T47D (cell line): ENCODE results near the gene C16orf96.

Experiments used
- DNase-seq, 2 experiments: peaks; one replicate each; pipeline versions ENCODE4 v3.0.0 to v3.0.0-alpha.2; 2011 to 2012; ENCODE audit warnings: low read depth in 1 of 2, low spot score in 1 of 2
- JUND ChIP-seq: IDR thresholded peaks from 2 replicates; pipeline ENCODE4 v1.6.1; 2012; ENCODE audit warnings: low read depth
- in situ Hi-C: cut with HindIII; loops from 2 replicates; pipeline ENCODE4 v1.10.0; 2016; ENCODE audit warnings: low sequenced_read_pairs, low pct_unique_long_range_greater_than_20kb

C16orf96 gene

DNA sequence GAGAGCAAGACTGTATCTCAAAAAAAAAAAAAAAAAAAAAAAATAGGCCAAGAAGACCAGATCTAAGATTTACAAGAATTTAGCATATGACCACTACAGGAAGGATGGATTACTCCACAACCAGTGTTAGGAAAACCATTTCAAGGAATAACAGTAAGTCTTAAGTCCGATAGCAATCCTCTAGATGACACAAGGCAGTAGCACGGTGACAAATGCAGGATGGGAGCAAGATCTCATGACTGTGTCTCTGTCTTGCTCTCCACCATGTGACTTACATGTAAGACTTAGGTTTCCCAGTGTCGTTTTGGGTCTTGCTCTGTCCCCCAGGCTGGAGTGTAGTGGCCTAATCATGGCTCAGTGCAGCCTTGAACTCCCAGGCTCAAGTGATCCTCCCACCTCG, 27.8 kb downstream of the C16orf96 start:
- TF ChIP-seq JUND: no peak
- in situ Hi-C loops: no loop called here
- DNase-seq: no peak

GRCh38 chr16:4586291-4586690, 30.2 kb downstream of the C16orf96 start:
- in situ Hi-C loops: no loop called here
- TF ChIP-seq JUND: no peak
- DNase-seq: no peak

- DNase-seq: no peak
- in situ Hi-C loops: no loop called here
- TF ChIP-seq JUND: no peak
These were observed 32.2 kb downstream of the C16orf96 start for GRCh38 chr16:4588386-4588785.

DNA sequence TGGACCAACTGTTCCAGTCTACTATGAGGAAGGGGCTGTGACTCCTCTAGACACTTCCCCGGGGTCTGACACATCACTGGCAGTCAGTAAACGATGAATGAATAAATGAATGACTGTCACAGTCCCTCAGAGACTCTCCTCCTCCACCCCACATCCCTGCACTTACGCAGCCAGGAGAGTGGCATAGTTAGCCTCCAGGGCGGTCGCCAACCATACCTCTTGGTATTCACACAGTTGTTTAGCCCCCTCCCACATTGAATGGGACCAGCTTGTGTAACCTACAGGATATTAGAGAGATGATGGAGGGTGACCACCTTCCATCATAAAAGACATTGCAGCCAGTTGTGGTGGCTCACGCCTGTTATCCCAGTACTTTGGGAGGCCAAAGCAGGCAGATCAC, 32.8 kb downstream of the C16orf96 start:
- in situ Hi-C loops: no loop called here

DNA sequence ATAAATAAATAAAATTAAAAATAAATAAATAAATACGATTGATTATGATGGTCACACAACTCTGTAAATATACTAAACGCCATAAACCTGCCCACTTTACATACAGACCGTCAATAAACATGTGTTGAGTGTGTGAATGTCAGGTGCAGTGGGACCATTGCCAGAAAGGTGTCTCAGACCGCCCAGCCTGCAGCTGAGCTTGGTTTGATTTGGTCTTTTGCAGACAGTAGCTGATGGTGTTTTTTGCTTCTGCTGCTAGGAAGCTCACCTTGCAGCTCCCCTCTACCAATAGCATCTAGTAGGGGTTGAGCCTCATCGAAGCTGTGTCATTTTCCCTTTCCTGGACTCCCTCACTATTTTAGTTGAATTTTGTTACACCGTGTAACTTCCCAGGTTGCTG, 35.1 kb downstream of the C16orf96 start:
- in situ Hi-C loops: no loop called here
- no peak for DNase-seq
- no peak for TF ChIP-seq JUND

More for the DNA sequence above, 32.8 kb downstream of the C16orf96 start:
- no peak for DNase-seq
- no peak for TF ChIP-seq JUND

DNA sequence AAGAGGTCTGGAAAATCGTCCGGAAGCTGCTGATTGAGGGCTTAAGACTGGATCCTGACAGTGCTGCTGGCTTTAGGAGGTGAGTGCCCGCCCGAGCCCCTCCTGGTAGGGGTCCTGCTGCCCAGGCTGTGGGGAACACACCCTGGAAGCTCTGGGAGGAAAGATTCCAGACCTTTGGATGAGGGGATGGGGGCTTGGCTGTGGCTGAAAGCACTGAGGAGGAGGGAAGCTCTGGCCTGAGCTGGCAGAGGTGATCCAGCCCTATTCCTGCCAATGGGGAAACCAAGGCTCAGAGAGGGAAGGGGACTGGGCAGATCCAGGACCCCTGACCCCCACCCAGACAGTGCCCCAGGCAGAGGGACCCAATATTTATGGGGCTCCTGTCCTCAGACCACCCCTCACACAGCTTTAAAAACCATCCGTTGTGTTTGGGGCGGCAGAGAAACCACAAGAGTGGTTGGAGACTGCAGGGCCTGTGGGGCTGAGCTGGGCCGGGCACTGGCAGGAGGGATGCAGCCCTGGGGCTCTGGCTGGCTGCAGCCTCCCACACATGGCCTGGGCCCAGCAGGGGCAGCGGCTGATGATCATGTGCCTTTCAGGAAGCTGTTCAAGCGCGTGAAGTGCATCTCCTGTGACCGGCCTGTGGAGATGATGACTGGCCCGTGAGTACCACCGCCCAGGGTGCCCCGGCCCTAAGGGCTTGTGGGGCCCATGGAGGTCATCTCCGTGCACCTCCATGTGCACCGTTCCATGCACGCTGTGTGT, 35.7 kb downstream of the C16orf96 start:
- in situ Hi-C loops: no loop called here
- no peak for TF ChIP-seq JUND
- DNase-seq: no peak

GRCh38 chr16:4593086-4593485, 36.9 kb downstream of the C16orf96 start:
- in situ Hi-C loops: no loop called here
- no peak for DNase-seq
- TF ChIP-seq JUND: no peak

DNA sequence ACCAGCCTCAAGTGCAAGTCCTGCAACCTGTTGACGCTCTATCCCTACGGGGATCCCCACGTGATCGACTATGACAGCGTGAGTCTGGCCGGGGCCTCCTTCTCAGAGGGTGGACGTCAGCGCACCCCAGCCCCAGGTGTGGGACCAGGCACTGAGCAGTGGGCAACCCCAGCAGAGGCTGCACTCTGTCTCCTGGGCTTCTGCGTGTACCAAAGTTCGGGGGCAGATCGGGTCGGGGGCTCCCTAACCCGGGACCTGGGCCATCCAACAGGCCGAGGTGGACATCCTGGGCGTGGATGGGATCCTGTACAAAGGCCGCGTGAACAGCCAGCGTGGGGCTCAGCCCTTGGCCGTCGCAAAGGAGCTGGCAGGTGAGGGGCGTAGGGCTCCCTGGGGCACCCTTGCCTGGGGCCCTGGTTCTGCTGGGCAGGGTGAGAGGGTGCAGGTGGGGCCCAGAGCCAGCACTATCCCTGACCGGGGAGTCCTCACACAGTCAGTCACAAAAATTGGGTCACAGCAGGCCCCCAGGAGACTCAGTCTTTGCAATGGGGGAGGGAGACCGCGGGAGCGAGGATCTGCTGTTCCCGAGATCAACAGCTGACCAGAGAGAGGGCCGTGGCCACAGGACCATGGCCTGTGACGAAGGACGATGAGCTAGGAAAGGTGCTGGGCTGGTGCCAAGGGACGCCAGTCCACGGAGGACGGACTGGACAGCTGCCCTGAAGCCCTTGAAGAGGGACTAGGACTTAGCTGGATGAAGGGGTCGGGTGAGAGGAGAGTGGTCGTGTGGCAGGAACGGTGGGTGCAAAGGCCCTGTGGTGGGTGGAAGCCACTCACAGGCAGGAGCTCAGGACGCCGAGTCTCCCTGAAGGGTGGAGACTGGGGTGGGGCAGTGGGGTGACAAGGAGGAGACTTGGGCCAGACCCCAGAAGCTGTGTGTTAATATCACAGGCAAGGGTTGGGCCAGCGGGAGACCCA, 38.6 kb downstream of the C16orf96 start:
- no peak for DNase-seq
- in situ Hi-C loops: no loop called here
- TF ChIP-seq JUND: no peak

DNA sequence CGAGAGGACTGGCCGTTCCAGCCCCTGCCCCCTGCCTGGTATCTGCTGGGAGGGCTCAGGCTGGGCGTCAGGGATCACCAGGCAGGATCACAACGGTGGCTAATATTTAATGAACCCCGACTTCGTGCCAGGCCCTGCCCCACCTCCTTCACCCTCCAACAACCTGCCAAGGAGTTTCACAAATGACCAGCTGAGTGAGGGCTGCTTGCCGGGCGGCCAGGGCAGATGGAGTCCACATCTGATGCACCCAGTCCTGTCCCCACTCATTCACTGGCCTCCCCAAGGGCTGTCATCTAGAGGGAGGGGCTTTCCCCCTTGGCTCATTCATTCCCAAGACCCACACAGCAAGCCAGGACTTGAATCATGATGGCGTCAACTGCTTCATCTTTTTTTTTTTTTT, 41.0 kb downstream of the C16orf96 start:
- in situ Hi-C loops: no loop called here
- no peak for TF ChIP-seq JUND
- DNase-seq: no peak

DNA sequence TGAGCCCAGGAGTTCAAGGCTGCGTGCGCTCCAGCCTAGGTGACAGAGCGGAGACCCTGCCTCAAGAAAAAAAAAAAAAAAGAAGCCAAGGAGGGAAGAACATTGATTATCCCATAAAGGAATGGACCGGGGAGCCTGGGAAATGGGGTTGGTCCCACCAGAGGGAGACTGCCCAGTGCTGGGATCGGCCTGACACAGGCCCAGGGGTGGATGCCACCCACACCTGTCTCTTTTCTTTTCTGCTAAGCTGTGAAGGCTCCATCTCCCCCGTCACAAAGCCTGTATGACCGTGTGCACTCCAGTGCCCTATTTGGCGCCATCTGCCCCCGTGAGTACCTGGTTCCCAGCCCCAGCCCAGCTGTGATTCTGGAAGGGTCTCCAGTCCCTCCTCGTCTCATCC, 42.9 kb downstream of the C16orf96 start:
- no peak for TF ChIP-seq JUND
- DNase-seq: no peak
- in situ Hi-C loops: no loop called here

- in situ Hi-C loops: no loop called here
- DNase-seq: no peak
- TF ChIP-seq JUND: no peak
These were observed 43.4 kb downstream of the C16orf96 start for GRCh38 chr16:4599545-4599944.

DNA sequence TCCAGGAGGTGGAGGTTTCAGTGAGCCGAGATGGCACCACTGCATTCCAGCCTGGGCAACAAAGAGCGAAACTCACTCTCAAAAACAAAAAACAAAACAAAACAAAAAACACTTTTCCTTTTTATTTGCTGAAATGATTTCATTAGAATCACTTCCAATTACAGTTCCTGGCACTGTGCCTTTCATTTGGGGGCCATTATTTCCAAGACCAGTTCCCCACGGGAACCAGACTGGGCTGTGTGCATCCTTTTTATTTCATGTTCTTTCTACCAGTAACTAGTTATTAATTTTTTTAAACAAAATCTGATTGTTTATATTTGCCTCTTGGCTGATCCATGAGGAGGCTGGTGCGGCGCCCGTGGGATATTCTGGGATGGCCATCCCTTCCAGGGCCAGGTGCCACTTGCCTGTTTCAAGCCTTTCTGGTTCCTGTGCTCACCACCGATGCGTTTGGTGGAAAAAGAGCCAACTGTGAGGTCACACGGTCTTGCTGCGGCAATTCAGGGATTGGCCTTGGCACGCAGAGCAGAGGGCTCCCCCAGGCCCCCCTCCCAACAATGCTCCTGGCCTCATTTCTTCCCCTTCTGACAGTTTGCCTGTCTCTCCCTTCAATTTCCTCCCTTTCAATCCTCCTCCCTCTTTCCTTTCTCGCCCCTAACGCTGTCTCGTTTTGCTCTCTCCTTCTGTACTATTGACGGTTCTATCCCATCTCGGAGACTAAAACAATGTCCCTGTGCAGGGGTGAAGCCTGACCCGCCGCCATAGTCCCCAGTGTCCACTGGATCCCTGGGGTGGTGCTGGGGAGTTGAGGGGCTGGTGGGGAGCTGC, 45.1 kb downstream of the C16orf96 start:
- no peak for DNase-seq
- in situ Hi-C loops: no loop called here
- no peak for TF ChIP-seq JUND
